KMS-11 (cell line): Measurements from ENCODE around the gene IFITM2.
"Not testable (repeated sequence)": the region's sequence is repeated elsewhere in the genome, so short reads cannot be mapped to it uniquely, and the experiment has no call there.

Experiments
- H2AFZ ChIP-seq: fragments of 200-600 bp; sonication (generic); 2 replicates; pipeline ENCODE4 v1.6.1; 2016; ENCODE audit warnings: antibody characterized with exemption, mixed run types, low read depth
- H3K27ac ChIP-seq: fragments of 200-600 bp; sonication (generic); 2 replicates; pipeline ENCODE4 v1.6.1; 2016; ENCODE audit warnings: mild to moderate bottlenecking, mixed run types
- H3K27me3 ChIP-seq: fragments of 200-600 bp; sonication (generic); 2 replicates; pipeline ENCODE4 v1.6.1; 2017; ENCODE audit warnings: mild to moderate bottlenecking, low read depth, mixed run types, moderate library complexity; ENCODE audit not compliant: insufficient read depth
- H3K36me3 ChIP-seq: fragments of 200-600 bp; sonication (generic); 2 replicates; pipeline ENCODE4 v1.6.1; 2017; ENCODE audit warnings: mild to moderate bottlenecking, mixed run types; ENCODE audit not compliant: insufficient read depth
- H3K4me1 ChIP-seq: fragments of 200-600 bp; sonication (generic); 2 replicates; pipeline ENCODE4 v1.6.1; 2016; ENCODE audit warnings: mild to moderate bottlenecking, low read depth, mixed run types; ENCODE audit not compliant: poor library complexity, severe bottlenecking
- H3K4me2 ChIP-seq: fragments of 200-600 bp; sonication (generic); 2 replicates; pipeline ENCODE4 v1.7.0; 2016; ENCODE audit warnings: mild to moderate bottlenecking, mixed run types
- H3K4me3 ChIP-seq: fragments of 200-600 bp; sonication (generic); IDR thresholded peaks from 2 replicates; pipeline ENCODE4 v1.6.1; 2017; ENCODE audit warnings: low read depth, low read length, mixed read lengths; ENCODE audit not compliant: insufficient read depth
- H3K79me2 ChIP-seq: fragments of 200-600 bp; sonication (generic); 2 replicates; pipeline ENCODE4 v1.6.1; 2016; ENCODE audit warnings: low read depth, mixed run types; ENCODE audit not compliant: insufficient read depth
- H3K9ac ChIP-seq: fragments of 200-600 bp; sonication (generic); 2 replicates; pipeline ENCODE4 v1.6.1; 2016; ENCODE audit warnings: mild to moderate bottlenecking, mixed run types
- H4K20me1 ChIP-seq: fragments of 200-600 bp; sonication (generic); 2 replicates; pipeline ENCODE4 v1.6.1; 2016; ENCODE audit warnings: mild to moderate bottlenecking, mixed run types; ENCODE audit not compliant: insufficient read depth
- CTCF ChIP-seq: fragments of 200-600 bp; sonication (generic); conservative IDR thresholded peaks from 2 replicates; pipeline ENCODE4 v1.6.1; 2017; ENCODE audit warnings: low read depth, mild to moderate bottlenecking, antibody characterized with exemption, low read length, moderate library complexity, mixed read lengths

The IFITM2 gene

GRCh38 chr11:307766-308708 is at the start of gene IFITM2:
IFITM2 (plus strand) TSS chr11:307816; CDS start chr11:308193, 377 bp downstream.
- not testable (repeated sequence) for H3K27ac ChIP-seq, H3K79me2 ChIP-seq, H3K4me1 ChIP-seq, H3K4me2 ChIP-seq, H3K9ac ChIP-seq, H3K36me3 ChIP-seq, H3K4me3 ChIP-seq, H4K20me1 ChIP-seq, H2AFZ ChIP-seq
- peaks cover 48% of the 10 kb centered on the region for H3K27me3 ChIP-seq

- H3K4me1 ChIP-seq = peaks cover 7% of the 10 kb centered on the region
- no peaks in the 10 kb centered on the region for H4K20me1 ChIP-seq
- no peaks in the 10 kb centered on the region for H3K79me2 ChIP-seq
- no peak overlapping the region for H3K9ac ChIP-seq
- no peak overlapping the region for H2AFZ ChIP-seq
- H3K4me2 ChIP-seq = no peak overlapping the region
- H3K27me3 ChIP-seq = no peaks in the 10 kb centered on the region
- H3K36me3 ChIP-seq = no peaks in the 10 kb centered on the region
- TF ChIP-seq CTCF = no peak
- H3K27ac ChIP-seq = no peak overlapping the region
- no peak overlapping the region for H3K4me3 ChIP-seq
Measured at GRCh38 chr11:259413-259812, 48.2 kb upstream of the IFITM2 start.

- Histone ChIP-seq H3K27me3 (no peaks in the 10 kb centered on the region), H2AFZ (no peak overlapping the region), H3K4me1 (peaks cover 14% of the 10 kb centered on the region), H3K27ac (no peak overlapping the region), H3K4me2 (no peak overlapping the region), H3K4me3 (no peak overlapping the region), H3K79me2 (no peaks in the 10 kb centered on the region), H4K20me1 (no peaks in the 10 kb centered on the region), H3K9ac (no peak overlapping the region), H3K36me3 (no peaks in the 10 kb centered on the region)
- TF ChIP-seq CTCF = no peak
Measured at GRCh38 chr11:261624-262023, 46.0 kb upstream of the IFITM2 start.

GRCh38 chr11:266676-267439 is 40.8 kb upstream of the IFITM2 start:
- H3K27ac ChIP-seq = no peak overlapping the region
- H3K9ac ChIP-seq = no peak overlapping the region
- H3K4me1 ChIP-seq = peaks cover 36% of the 10 kb centered on the region
- no peak for TF ChIP-seq CTCF
- H3K27me3 ChIP-seq = no peaks in the 10 kb centered on the region
- H3K4me3 ChIP-seq = no peak overlapping the region
- 0 out of 2 replicates have a peak, but pooled peaks cover 9% of the 10 kb centered on the region for H3K79me2 ChIP-seq
- peak overlapping the region; percentile 55 for H3K4me2 ChIP-seq
- H4K20me1 ChIP-seq = no peaks in the 10 kb centered on the region
- 0 out of 2 replicates have a peak overlapping the region, but pooled peaks have one; percentile 25 for H2AFZ ChIP-seq
- H3K36me3 ChIP-seq = no peaks in the 10 kb centered on the region
